Measurements from ENCODE around the gene MXRA8.

Gene MXRA8

DNA sequence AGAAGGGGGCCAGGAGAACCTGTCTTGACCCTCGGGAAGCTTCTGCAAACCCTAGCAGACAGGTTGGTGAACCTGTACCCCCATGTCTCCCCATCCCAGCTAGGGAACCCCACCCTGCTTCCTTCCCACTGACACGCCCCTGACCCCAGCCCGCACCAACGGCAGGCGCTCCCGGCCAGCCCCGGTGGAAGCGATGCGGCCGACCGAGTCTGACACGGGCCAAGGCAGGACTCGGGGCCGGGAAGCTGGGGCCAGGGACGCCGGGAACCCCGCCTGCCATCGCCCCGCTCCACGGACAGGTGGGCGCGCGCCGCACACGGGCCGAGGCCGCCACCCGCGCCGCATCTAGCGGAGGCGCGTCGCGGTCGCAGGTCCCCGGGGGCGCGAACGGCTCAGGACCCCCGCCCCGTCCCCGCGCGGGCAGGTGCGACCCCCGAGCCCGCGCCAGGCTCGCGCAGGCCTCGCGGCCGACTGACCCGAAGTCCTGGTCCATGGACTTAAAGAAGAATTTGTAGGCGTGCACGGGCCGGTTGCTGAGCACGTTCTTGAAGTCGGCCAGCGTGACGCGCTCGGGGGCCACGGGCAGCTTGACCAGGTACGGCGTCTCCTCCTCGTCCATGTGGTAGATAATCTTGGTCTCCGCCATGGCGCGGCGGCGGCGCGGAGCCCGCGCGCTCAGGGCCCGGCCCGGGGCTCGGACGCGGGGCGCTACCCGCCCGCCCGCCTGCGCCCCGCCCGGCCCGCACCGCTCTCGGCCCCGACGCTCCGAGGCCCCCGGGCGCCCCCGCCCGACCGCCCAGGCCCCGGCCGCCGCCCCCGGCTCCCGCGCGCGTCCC, 9.7 kb downstream of the MXRA8 start:
- ATAC-seq, result peak; percentile 27 to 36

DNA sequence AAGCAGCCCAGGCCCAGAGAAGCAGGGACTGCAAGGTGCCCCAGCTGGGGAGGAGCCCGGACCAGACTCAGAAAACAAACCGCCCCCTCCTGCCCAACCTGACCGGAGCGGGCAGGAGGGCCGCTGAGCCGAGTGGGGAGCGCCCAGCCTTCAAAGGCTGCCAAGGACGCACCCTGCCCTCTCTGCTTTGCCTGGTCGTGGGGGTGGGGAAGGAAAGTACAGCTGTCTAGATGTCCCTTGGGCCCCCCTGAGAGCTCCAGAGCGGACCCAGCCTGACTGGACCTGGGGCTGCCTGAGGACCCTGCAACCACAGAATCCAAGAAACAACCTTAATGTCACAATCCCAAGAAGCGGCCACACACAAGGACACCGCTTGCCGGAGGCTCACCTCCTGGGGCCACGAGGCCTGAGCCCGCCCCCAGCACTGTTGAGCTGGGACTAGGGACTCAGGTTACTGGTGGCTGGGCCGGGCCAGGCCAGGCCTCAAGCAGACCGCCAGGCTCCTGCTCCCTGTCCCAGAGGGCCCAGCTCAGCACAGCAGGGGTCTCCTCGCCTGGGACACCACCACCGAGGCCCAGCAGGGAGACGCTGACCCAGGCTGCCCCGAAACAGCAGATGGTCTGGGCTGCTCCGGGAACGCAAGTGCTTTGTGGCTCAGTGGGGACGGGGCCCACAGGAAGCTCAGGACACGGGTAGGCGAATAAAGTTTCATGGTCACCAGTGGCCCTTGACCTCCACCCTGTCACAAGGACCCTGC, 10.5 kb downstream of the MXRA8 start:
- ATAC-seq, result no peak

DNA sequence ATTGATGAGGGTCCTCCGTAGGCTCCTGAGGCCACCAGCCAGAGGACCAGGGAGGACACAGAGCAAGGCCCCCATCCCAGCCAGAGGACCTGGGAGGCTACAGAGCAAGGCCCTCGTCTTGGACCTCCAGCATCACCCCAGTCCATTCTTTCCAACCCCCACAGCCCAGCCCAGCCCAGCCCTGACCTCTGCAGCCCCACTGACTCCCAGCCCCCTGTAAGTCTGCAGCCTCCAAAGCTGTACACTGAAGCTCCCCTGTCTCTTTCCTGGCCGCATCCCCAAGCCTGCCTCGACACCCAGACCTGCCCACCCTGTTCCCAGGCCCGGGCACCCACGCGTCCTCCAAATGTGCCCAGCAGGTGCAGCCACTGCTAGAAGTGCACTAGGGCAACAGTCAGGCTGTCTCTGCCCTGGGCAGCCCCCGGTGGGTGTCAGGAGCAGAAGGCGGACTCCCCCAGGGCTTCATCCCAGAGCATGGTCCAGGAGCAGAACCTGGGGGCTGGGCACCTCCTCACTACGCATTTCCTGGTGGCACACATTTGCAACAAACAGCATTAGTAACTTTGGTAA, 11.2 kb downstream of the MXRA8 start:
- no peak for ATAC-seq

DNA sequence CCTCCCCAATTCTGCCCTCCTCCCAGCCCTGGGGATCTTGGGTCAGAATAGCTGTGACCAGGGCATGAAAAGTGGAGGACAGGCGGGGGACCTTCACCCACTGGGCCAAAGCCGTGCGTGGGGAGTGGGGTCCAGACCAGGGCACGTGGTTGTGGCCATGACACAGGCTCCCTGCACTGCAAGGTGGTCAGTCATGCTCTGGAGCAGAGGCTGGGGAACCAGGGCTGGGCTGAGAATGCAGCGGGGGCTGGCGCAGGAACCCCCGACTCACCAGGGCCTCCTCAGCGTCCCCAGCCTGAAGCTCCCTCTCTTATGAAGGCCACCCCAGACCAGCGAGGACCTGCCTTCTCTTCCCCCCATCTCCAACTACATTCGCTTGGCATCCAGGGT, 11.9 kb downstream of the MXRA8 start:
- ATAC-seq, result no peak

DNA sequence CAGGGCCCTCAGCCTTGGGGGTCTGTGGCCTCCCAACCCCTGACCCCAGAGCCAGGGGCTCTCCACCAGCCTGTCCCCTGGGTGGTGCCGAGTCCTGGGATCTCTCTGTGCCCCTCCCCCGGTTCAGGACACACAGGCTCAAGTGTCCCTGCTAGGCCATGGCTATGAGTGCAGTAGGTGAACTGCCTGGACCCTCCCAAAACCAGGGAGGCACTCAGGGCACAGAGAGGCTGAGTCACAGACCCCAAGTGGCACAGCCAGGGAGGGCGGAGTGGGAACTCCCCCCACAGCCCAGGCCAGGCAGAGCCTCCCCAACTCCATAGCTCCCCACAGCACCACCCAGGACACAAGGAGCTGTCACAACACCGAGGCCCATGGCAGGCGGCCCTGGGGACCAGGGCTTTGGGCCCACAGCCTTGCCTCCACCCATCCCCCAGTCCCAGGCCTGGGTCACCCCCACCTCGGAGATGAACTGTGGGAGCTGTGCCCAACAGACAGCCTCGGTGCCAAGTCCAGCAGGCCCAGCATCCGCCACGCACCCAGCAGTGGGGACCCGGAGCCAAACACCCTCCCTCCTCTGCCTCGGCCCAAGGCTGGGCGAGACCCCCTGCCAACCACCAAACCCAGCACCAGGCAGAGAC, 12.4 kb downstream of the MXRA8 start:
- ATAC-seq, result no peak

DNA sequence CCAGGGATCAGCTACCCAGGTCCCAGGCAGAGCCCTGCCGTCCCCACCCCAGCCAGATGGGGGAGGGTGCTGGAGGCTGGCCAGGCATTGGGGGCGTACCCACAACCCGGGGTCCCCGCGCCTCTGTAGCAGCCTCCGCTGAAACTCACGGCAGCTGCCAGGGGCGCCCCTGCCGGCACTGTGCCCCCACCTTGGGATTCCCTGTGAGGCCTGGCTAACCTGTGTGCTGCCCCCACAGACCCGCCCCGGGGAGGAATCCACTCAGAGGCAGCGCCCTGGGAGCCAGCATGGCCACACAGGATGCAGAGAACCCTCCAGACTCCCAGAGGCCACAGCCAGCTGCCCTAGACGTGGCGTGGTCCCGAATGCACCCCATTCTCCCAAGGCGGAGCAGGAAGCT, 13.0 kb downstream of the MXRA8 start:
- no peak for ATAC-seq

DNA sequence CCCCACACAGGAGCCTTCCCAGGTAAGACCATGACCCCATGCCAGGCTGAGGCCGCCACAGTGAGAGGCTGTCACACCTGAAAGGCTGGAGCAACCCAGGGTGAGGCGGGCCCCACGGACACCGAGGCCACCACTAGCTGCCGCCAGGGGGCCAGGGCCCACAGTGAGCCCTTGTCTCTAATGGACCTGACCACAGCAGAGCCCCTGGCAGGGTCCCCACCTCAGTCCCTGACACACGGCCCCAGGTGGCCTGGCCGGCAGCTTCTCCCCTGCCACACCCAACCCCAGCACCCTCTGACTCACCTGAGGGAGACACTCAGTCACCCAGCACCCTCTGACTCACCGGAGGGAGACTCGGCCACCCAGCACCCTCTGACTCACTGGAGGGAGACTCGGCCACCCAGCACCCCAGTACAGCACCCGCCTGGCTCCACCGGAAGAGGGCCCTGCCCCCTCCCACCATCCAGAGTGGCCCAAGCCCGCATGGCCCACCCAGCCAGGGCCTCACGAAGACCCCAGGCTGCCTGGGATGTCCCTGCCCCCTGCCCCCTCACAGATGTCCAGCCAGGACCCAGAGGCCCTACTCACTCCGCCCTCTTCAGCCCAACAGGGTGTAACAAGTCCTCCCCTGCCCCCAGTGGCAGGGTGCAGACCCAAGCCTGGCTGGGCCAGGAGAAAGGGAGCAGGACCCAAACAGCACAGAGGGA, 13.5 kb downstream of the MXRA8 start:
- peak; percentile 73 for ATAC-seq

DNA sequence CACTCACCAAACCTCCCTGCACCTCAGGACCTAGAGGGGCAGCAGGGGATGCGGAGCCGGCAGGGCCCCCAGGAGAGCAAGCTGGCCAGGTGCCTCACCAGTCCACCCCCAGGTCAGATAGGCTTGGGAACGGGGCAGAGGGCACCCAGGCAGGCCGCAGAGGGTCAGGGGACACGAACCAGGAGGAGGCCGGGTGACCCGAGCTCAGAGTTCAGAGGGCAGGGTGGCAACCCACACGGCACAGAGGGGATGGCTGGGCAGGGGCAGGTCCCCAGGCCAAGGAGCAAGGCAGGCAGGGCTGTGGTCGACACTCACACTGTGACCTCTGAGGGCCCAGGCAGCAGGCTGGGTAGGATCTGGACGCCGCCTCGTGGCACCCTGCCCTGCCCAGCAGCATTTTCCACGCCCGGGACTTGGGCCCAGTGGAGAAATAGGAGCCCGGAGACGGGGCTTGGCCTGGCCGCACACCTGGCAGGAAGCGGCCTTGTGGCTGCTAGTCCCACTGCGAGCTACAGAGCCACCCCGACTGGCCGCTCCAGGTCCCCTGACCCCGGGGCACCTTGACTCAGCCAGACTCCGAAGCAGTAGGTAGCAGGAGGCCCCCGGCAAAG, 14.4 kb downstream of the MXRA8 start:
- no peak for ATAC-seq

DNA sequence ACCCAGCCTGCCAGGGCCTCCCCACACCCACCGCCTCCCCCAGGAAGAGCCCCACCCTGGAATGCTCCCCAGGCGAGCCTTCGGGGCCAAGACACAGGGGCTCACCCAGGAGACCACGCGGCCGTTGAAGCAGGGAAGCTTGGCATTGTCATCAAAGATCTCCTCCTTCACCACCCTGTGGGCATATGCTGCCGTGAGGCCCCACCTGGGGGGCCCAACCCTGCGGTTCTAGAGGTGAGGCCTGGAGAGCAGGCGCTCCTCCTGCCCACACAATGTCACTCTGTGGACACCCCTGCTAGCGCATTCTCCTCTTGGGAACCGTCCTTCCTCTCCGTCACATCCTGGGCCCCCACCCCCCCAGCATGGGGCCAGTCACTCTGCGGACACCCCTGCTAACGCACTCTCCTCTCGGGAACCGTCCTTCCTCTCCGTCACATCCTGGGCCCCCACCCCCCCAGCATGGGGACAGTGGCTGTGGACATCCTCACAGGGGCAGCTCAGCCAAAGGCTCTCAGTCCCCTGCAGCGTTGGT, 15.7 kb downstream of the MXRA8 start:
- ATAC-seq, result no peak

DNA sequence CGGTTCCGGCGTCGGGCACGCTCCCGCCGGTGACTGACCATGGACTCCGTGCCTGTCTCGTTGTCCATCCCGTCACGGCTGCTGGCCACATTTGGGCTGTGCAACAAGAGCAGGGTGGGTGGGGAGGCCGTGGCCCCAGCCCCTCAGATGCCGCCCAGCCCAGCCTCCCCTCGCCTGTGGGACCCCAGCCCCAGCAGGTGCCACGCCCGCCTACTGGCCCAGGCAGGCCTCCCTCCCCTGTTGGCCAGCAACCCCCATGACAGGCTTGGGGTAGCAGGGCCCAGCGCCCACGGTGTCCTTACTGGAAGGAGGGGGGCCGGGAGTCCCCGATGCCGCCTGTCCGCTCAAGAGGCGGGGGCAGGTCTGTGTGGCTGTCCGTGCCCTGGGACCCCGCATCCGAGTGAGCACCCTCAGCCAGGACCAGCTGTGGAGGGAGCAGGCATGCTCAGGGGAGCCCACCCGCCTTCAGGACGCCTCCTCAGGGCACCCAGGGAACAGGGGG, 16.2 kb downstream of the MXRA8 start:
- no peak for ATAC-seq

DNA sequence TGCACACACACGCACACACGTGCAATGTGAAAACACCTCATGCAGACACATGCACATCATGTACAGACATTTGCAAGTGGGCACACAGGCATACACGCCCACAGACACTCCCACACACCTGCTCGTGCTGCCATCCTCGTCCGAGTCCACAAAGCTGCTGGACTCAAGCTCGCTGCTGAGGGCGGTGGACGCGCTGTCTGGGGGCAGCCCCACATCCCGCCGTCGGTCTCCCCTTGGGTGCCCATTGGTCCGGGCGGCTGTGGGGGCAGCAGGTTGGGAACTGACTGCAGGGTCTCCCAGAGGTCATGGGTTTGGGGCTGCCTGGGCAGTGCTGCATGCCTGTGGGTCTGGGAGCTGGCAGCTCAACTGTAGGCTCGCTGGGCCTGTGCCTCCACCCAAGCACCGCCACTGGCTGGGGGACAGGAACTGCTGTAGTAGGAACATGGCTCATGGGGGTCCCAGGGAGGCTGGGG, 16.8 kb downstream of the MXRA8 start:
- no peak for ATAC-seq

DNA sequence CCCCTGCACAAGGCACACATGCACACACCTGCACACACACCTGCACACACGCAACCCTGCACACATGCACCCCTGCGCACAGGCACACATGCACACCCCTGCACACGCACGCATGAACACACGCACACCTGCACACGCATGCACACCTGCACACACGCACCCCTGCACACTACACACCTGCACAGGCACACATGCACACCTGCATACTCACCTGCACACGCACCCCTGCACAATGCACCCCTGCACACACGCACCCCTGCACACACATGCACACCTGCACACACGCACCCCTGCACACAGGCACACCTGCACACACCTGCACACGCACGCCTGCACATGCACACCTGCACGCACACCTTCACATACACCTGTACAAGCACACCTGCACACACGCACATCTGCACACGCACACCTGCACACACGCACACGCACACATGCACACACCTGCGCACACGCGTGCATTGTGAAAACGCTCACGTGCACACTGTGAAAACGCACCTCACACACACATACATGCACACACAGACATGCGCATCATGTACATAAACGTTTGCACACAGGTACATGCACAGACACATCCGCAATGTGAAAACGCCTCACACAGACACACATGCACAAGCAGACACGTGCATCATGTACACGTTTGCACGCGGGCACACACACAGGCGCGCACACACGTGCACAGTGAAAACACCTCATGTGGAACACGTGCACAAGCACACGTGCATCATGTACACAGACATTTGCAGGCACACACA, 17.4 kb downstream of the MXRA8 start:
- ATAC-seq, result no peak

DNA sequence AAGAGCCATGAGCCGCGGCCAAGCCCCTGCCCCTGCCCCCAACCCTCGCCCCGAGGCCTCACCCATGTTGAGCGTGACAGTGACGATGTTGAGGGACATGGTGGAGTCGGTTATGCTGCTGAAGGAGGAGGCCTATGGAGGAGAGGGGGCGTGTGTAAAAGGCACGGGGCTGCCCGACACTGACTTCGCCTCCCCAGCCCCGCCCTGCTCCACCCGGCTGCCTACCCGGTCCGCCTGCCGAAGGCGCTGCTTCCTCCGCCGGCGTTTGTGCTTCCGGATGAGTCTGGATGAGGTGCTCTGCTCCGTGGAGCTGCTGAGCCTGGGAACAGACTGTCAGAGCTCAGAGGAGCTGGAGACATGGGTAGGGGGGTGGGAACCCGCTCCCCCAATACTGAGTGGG, 18.2 kb downstream of the MXRA8 start:
- no peak for ATAC-seq

DNA sequence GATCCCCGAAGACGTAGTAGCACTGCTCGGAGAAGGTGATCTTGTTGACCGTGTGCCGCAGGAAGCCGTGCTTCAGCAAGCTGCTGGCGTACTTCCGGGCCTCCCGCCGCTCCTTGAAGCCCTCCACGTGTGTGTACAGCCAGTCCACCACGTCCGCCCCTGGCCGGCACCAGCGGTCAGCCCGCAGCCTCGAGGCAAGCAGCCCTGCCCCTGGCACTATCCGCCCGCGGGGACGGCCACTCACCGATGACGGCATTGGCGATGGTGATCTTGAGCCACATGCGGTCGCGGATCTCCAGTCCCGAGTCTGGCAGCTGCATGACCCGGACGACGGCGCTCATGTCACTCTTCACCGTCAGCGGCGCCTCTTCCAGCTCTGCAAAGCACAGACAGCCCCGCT, 20.1 kb downstream of the MXRA8 start:
- ATAC-seq, result no peak

DNA sequence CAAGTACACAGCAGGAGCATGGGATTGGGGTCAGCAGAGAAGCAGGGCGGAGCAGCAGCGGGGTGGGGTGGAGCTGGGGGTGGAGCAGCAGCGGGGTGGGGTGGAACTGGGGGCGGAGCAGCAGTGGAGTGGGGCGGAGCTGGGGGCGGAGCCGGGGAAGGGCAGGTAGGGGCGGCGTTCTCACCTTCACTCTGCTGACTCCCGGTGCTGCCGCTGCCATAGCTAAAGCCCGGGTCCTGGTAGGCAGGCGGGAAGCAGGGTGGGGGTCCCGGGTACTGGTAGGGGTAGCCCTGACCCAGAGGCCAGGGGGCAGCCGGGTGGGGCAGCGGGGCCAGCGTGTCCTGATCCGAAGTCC, 20.6 kb downstream of the MXRA8 start:
- peak; percentile 46 to 59 for ATAC-seq

DNA sequence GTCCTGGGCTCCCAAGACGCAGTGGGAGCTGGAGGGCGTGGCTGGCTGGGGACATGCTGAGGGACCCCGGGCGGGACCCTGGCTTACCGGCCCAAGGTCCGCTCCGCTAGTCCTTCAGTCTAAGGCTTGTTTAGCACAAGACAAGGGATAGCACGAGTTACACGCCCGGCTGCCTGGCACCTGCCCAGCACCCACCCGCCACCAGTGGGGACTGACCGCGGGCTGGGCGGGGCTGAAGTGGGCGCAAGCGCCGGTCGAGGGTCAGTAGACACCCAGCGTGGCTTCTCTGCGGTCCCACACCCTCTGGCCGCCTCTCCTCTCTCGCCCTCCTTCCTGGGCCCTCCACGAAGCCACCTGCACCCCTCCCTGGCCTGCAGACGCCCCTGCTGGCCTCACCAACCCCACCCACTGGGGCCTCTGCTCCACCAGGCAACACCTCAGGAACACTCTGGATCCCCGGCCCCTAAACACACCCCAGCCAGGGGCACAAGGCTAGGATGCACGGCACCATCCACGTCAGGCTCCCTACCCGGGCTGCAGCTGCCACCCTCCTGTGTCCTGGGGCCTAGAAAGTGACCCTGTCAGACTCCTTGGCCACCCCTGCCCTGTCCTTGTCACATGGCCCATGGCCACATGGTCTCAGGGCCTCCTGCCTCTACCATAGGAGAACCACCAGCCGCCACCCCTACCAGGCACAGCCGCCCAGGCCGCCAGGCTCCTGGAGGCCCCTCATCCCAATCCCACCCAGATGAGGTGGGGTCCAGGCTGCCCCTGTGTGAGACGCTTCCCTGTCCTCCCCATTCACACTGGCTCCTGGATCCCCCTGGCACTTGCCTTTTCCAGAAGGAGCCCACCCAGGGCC, 21.2 kb downstream of the MXRA8 start:
- ATAC-seq, result no peak

DNA sequence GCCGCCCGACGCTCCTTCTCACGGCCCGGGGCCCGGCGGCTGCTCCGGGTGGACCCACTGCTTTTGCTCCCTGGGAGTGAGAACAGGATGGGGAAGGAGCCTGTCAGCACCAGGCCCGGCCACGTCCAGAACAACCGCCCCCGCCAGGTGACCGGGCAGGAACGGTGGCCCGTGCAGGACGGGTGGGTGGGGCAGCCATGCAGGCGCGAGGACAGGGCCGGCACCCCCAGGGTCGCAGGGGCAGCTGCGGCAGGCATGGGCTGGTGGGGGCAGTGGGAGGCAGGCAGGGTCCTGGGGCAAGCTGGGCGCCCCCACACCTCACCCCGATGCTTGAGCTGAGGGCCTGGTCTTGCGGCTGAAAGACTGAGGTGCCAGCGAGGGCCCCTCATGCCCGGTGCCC, 21.9 kb downstream of the MXRA8 start:
- no peak for ATAC-seq

DNA sequence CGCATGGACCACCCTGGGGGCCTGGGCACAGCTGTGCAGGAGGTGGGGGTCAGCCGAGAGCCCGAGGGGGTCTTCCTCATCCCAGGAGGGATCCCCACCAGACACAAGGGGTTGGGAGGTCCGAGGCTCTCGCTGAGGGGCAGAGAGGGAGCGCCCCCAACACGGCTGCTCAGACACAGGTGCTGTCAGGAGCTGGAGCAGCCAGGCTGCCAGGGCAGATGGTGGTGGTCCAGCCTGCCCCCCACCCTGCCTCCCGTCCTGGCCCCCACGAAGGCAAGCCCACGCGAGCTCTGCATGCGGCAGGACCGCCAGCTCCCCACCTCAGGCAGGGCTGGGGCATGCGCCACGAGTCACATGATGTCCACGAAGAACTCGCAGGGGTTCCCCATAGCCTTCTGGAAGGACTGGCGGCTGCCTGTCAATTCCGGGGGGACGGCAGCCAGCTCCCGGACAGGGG, 22.5 kb downstream of the MXRA8 start:
- ATAC-seq, result no peak

DNA sequence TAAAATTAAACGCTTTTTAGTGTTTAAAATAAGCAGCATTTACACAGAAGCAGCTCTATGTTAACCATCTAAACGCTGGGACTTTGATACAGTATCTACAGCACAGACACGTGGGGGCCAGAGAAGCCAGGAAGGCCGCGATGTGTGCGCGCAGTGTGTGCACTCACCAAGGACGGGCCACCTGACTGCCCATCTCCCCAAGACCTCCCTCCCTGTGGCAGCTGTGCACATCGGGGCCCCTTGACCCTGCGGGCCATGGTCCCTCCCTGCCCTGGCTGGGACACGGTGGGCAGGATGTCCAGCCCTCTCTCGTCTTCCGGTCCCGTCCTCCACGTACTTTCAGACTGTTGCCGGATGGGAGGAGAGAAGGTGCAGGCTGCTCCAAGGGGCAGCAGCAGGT, 23.1 kb downstream of the MXRA8 start:
- no peak for ATAC-seq

DNA sequence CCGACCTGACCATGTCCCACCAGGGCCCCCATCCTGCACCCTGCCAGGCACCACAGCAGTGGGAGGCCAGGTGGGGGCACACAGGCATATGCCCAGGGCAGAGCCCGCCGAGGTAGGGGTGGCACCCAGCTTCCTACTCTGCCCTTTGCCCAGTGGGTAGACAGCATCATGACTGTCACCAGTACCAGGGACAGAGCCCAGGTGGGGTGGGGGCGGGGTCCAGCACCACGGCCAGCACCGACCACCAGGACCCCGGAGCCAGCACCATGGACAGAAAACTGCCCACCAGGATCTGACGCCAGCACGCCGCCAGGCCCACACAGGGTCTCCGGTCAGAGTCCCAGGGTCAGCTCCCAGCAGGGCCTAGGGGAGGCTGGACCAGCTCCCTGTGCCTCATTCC, 23.5 kb downstream of the MXRA8 start:
- ATAC-seq, result no peak
